IMR-90 (cell line): ENCODE results near the gene NXPE4. TPM values are rescaled to one million over a fixed set of nuclear protein-coding genes. Genes with fewer than 3 reads are reported as not detected.

Experiments
- ATAC-seq: fragments of 200-7000 bp; cut with Tn5 transposase; 2 replicates; pipeline ENCODE4 v1.9.1; 2020; ENCODE audit warnings: low read depth, mild to moderate bottlenecking, moderate library complexity
- BruUV-seq: library from RNA; stranded (reverse); fragments of 400-500 nt; replicated peaks from 2 replicates; lab custom pipeline; 2021; lab: Mats Ljungman, UMichigan
- CTCF ChIA-PET: fragments of 300-600 bp; formaldehyde crosslinking; extraction: SDS; loops from one replicate; lab custom pipeline; 2021; ENCODE audit warnings: antibody characterized with exemption; lab: Yijun Ruan, JAX
- POLR2A ChIA-PET: fragments of 300-600 bp; sonication (Branson Sonifier 250); formaldehyde crosslinking; loops from one replicate; lab custom pipeline; 2022; ENCODE audit warnings: antibody characterized with exemption; ENCODE audit not compliant: unreplicated experiment; lab: Charles Lee
- DNase-seq: peaks from one replicate; pipeline ENCODE4 v3.0.0; 2013
- H2AFZ ChIP-seq: replicated peaks from 2 replicates; pipeline ENCODE3; 2013; ENCODE audit warnings: low read length, mild to moderate bottlenecking; ENCODE audit not compliant: poor library complexity
- H2AK5ac ChIP-seq: 2 replicates; pipeline ENCODE4 v1.6.1; 2013; ENCODE audit warnings: low read depth, low read length, inconsistent platforms
- H2AK9ac ChIP-seq: replicated peaks from 2 replicates; pipeline ENCODE3; 2013; ENCODE audit warnings: mild to moderate bottlenecking, low read depth, low read length, moderate library complexity; ENCODE audit not compliant: poor library complexity
- H2BK120ac ChIP-seq: 2 replicates; pipeline ENCODE4 v1.6.1; 2013; ENCODE audit warnings: low read depth, low read length, inconsistent platforms
- H2BK15ac ChIP-seq: 3 replicates; pipeline ENCODE4 v1.6.1; 2013; ENCODE audit warnings: low read depth, low read length, inconsistent platforms
- H2BK20ac ChIP-seq: 2 replicates; pipeline ENCODE4 v1.6.1; 2013; ENCODE audit warnings: low read depth, mild to moderate bottlenecking, inconsistent platforms, low read length, moderate library complexity
- H2BK5ac ChIP-seq: 2 replicates; pipeline ENCODE4 v1.6.1; 2013; ENCODE audit warnings: mild to moderate bottlenecking, low read depth, low read length, inconsistent platforms; ENCODE audit not compliant: poor library complexity, severe bottlenecking
- H3K14ac ChIP-seq: replicated peaks from 2 replicates; pipeline ENCODE4 v1.6.1; 2013; ENCODE audit warnings: low read depth, low read length, inconsistent platforms
- H3K18ac ChIP-seq: 2 replicates; pipeline ENCODE4 v1.6.1; 2013; ENCODE audit warnings: low read depth, low read length, control low read depth
- H3K23ac ChIP-seq: 2 replicates; pipeline ENCODE4 v1.6.1; 2013; ENCODE audit warnings: low read depth, low read length, inconsistent platforms
- H3K27ac ChIP-seq: 2 replicates; pipeline ENCODE4 v1.5.1; 2013; ENCODE audit warnings: mild to moderate bottlenecking, control low read depth, low read length; ENCODE audit not compliant: insufficient read depth
- H3K27me3 ChIP-seq: 2 replicates; pipeline ENCODE4 v1.6.1; 2013; ENCODE audit warnings: low read length; ENCODE audit not compliant: control insufficient read depth, insufficient read depth
- H3K36me3 ChIP-seq: 2 replicates; pipeline ENCODE4 v1.6.1; 2013; ENCODE audit warnings: low read length, mixed read lengths; ENCODE audit not compliant: control insufficient read depth, insufficient read depth
- H3K4ac ChIP-seq: 2 replicates; pipeline ENCODE4 v1.6.1; 2013; ENCODE audit warnings: low read depth, low read length, inconsistent platforms
- H3K4me1 ChIP-seq: 2 replicates; pipeline ENCODE4 v1.6.1; 2013; ENCODE audit warnings: low read length, mixed read lengths; ENCODE audit not compliant: control insufficient read depth, insufficient read depth
- H3K4me2 ChIP-seq: 2 replicates; pipeline ENCODE4 v1.6.1; 2013; ENCODE audit warnings: low read depth, mild to moderate bottlenecking, control low read depth, low read length, moderate library complexity
- H3K4me3 ChIP-seq: 2 replicates; pipeline ENCODE4 v1.5.1; 2013; ENCODE audit warnings: low read depth, mild to moderate bottlenecking, control low read depth, low read length, moderate library complexity; ENCODE audit not compliant: insufficient read depth
- H3K56ac ChIP-seq: 2 replicates; pipeline ENCODE4 v1.6.1; 2013; ENCODE audit warnings: low read length, inconsistent platforms; ENCODE audit not compliant: insufficient read depth; ENCODE audit errors: extremely low read depth
- H3K79me1 ChIP-seq, 2 experiments: 2 replicates each; pipeline ENCODE4 v1.6.1; 2013; ENCODE audit warnings: low read length in 2 of 2, inconsistent platforms in 1 of 2, low read depth in 1 of 2
- H3K9ac ChIP-seq: 2 replicates; pipeline ENCODE4 v1.6.1; 2013; ENCODE audit warnings: low read depth, low read length, control low read depth
- H3K9me1 ChIP-seq: 2 replicates; pipeline ENCODE4 v1.6.1; 2013; ENCODE audit warnings: low read length, inconsistent platforms; ENCODE audit not compliant: insufficient read depth
- H3K9me3 ChIP-seq: 2 replicates; pipeline ENCODE4 v1.6.1; 2013; ENCODE audit warnings: low read length; ENCODE audit not compliant: control insufficient read depth, insufficient read depth
- H4K20me1 ChIP-seq: 2 replicates; pipeline ENCODE4 v1.6.1; 2013; ENCODE audit warnings: low read length, inconsistent platforms; ENCODE audit not compliant: insufficient read depth
- H4K5ac ChIP-seq: 2 replicates; pipeline ENCODE4 v1.6.1; 2013; ENCODE audit warnings: mild to moderate bottlenecking, low read depth, low read length, control low read depth
- H4K8ac ChIP-seq, 2 experiments: 2 replicates each; pipeline ENCODE4 v1.6.1; 2013; ENCODE audit warnings: low read depth in 2 of 2, low read length in 2 of 2, control low read depth in 1 of 2, inconsistent platforms in 1 of 2
- H4K91ac ChIP-seq: 2 replicates; pipeline ENCODE4 v1.6.1; 2013; ENCODE audit warnings: low read depth, low read length, inconsistent platforms; ENCODE audit not compliant: insufficient read depth
- BHLHE40 ChIP-seq: fragments of 150-350 bp; IDR thresholded peaks from 2 replicates; pipeline ENCODE4 v1.6.1; 2016; ENCODE audit warnings: mild to moderate bottlenecking, low read depth, low read length
- CEBPB ChIP-seq: IDR thresholded peaks from 2 replicates; pipeline ENCODE4 v1.6.1; 2012; ENCODE audit warnings: low read depth, low read length, improper control_type of control experiment
- CHD1 ChIP-seq: IDR thresholded peaks from 2 replicates; pipeline ENCODE4 v1.6.1; 2012; ENCODE audit warnings: low read depth, low read length, improper control_type of control experiment
- CTCF ChIP-seq: conservative IDR thresholded peaks from 2 replicates; pipeline ENCODE4 v1.5.1; 2012; ENCODE audit warnings: mild to moderate bottlenecking, low read depth, low read length, improper control_type of control experiment
- ELK1 ChIP-seq: fragments of 150-350 bp; IDR thresholded peaks from 2 replicates; pipeline ENCODE4 v1.6.1; 2016; ENCODE audit warnings: low read depth, mild to moderate bottlenecking, low read length, moderate library complexity, borderline replicate concordance
- FOS ChIP-seq: fragments of 150-350 bp; IDR thresholded peaks from 2 replicates; pipeline ENCODE4 v1.6.1; 2016; ENCODE audit warnings: low read depth, low read length
- MAFK ChIP-seq: IDR thresholded peaks from 2 replicates; pipeline ENCODE4 v1.6.1; 2012; ENCODE audit warnings: low read depth, low read length, improper control_type of control experiment
- MAZ ChIP-seq: IDR thresholded peaks from 2 replicates; pipeline ENCODE4 v1.6.1; 2012; ENCODE audit warnings: low read depth, mild to moderate bottlenecking, low read length, improper control_type of control experiment, moderate library complexity, borderline replicate concordance
- MXI1 ChIP-seq: IDR thresholded peaks from 2 replicates; pipeline ENCODE4 v1.6.1; 2012; ENCODE audit warnings: low read depth, mild to moderate bottlenecking, low read length, moderate library complexity, borderline replicate concordance
- NFE2L2 ChIP-seq: fragments of 150-350 bp; IDR thresholded peaks from 2 replicates; pipeline ENCODE4 v1.6.1; 2016; ENCODE audit warnings: low read depth, mild to moderate bottlenecking, low read length
- POLR2A ChIP-seq: IDR thresholded peaks from 2 replicates; pipeline ENCODE4 v1.6.1; 2012; ENCODE audit warnings: mild to moderate bottlenecking, low read depth, low read length
- RAD21 ChIP-seq: IDR thresholded peaks from 2 replicates; pipeline ENCODE4 v1.6.1; 2012; ENCODE audit warnings: low read length, improper control_type of control experiment
- RCOR1 ChIP-seq: IDR thresholded peaks from 2 replicates; pipeline ENCODE4 v1.6.1; 2012; ENCODE audit warnings: mild to moderate bottlenecking, low read length, improper control_type of control experiment; ENCODE audit not compliant: insufficient replicate concordance
- RFX5 ChIP-seq: IDR thresholded peaks from 2 replicates; pipeline ENCODE4 v1.8.0; 2012; ENCODE audit warnings: low read depth, mild to moderate bottlenecking, low read length, moderate library complexity
- SMC3 ChIP-seq: fragments of 150-350 bp; IDR thresholded peaks from 2 replicates; pipeline ENCODE4 v1.6.1; 2016; ENCODE audit warnings: low read depth, mild to moderate bottlenecking, antibody characterized with exemption, low read length, moderate library complexity
- USF2 ChIP-seq: fragments of 150-350 bp; IDR thresholded peaks from 2 replicates; pipeline ENCODE4 v1.6.1; 2017; ENCODE audit warnings: mild to moderate bottlenecking, antibody characterized with exemption, low read length, low read depth
- WGBS, 2 experiments: methylation state at CpG; one replicate each; pipeline versions ENCODE4 v1.1.5 to v1.1.7; 2013; ENCODE audit warnings: missing lambda C conversion rate in 2 of 2; ENCODE audit not compliant: insufficient read length in 1 of 2; ENCODE audit errors: extremely low coverage in 2 of 2; 5-methylcytosine and 5-hydroxymethylcytosine counted together
- dilution Hi-C: fragments of 300-500 bp; cut with HindIII; formaldehyde crosslinking; loops from one replicate; pipeline ENCODE4 v1.14.3; 2018; ENCODE audit warnings: low sequenced_read_pairs; ENCODE audit not compliant: unreplicated experiment
- in situ Hi-C: fragments of 300-500 bp; cut with MboI; formaldehyde crosslinking; loops from 3 replicates; pipeline ENCODE4 v1.14.3; 2019; ENCODE audit warnings: low sequenced_read_pairs, inconsistent platforms, mixed read lengths
- intact Hi-C: fragments of 100-400 bp; cut with micrococcal nuclease; formaldehyde crosslinking; loops from 2 replicates; pipeline ENCODE4 v1.10.0; 2022
- polyA plus RNA-seq, 3 experiments: library from polyadenylated mRNA; depleted of rRNA; stranded (reverse); fragments of >200 nt; gene quantifications; 2 replicates each; pipeline ENCODE4 v1.2.3, GENCODE V29; 2012; ENCODE audit warnings: low replicate concordance in 1 of 3
- total RNA-seq: library from RNA; depleted of rRNA; stranded (reverse); fragments of >200 nt; gene quantifications from 2 replicates; pipeline ENCODE4 v1.2.3, GENCODE V29; 2012

The NXPE4 gene
- total and polyA plus RNA-seq, 2 of the 4 experiments (the other 2 are of a cell fraction), result not detected

- POLR2A ChIA-PET, result no interaction called here
- Histone ChIP-seq H4K20me1 (no peaks in the 10 kb centered on the region), H2AFZ (no peak overlapping the region), H3K9ac (no peak overlapping the region), H2BK15ac (no peak overlapping the region), H2BK120ac (no peak overlapping the region), H3K79me1 (no peaks in the 10 kb centered on the region), H3K18ac (no peak overlapping the region), H3K27me3 (no peaks in the 10 kb centered on the region), H3K4ac (no peak overlapping the region), H3K27ac (no peak overlapping the region), H2BK5ac (no peak overlapping the region), H3K4me1 (no peaks in the 10 kb centered on the region), H4K5ac (no peak overlapping the region), H2AK9ac (no peak overlapping the region), H4K91ac (no peak overlapping the region), H2BK20ac (no peak overlapping the region), H2AK5ac (no peak overlapping the region), H3K36me3 (no peaks in the 10 kb centered on the region), H3K14ac (no peak overlapping the region), H3K9me3 (peaks cover 4% of the 10 kb centered on the region), H3K9me1 (no peaks in the 10 kb centered on the region), H3K56ac (no peak overlapping the region), H3K4me2 (no peak overlapping the region), H4K8ac (no peak overlapping the region), H3K4me3 (no peak overlapping the region), H3K23ac (no peak overlapping the region)
- TF ChIP-seq MXI1, result no peak
- no peak for TF ChIP-seq CHD1
- no peak for TF ChIP-seq CEBPB
- TF ChIP-seq CTCF, result peak; percentile 47
- no peak for TF ChIP-seq RFX5
- TF ChIP-seq USF2, result no peak
- TF ChIP-seq NFE2L2, result no peak
- no peak for TF ChIP-seq MAFK
- no peak for TF ChIP-seq FOS
- TF ChIP-seq SMC3, result 0 out of 2 replicates have a peak, but pooled peaks have one; percentile 30
- no peak for TF ChIP-seq BHLHE40
- TF ChIP-seq RCOR1, result no peak
- TF ChIP-seq POLR2A, result no peak
- TF ChIP-seq MAZ, result no peak
- peak; percentile 57 for TF ChIP-seq RAD21
- no peak for TF ChIP-seq ELK1
- CTCF ChIA-PET, result interaction anchor here (0.6 kb wide), 1 partner anchor 251 kb away, joined by 7 read pairs; no protein-coding TSS in a partner anchor
- WGBS, 2 experiments, result 58% methylated on average over 2 of the region's 5 CpGs; no CpG with 5 or more reads in 1 of the 2 experiments
- in situ Hi-C loops (loop anchor here (10.0 to 25.0 kb wide), 2 partner anchors 242 to 574 kb away; no protein-coding TSS in a partner anchor), intact Hi-C loops (loop anchor here (1.0 to 2.0 kb wide), 2 partner anchors 246 to 306 kb away; no protein-coding TSS in a partner anchor), dilution Hi-C loops (no loop called here)
- ATAC-seq (no peak), DNase-seq (peak; percentile 10)
- no TSS peak for BruUV-seq
These were observed 8.8 kb downstream of the NXPE4 start for GRCh38 chr11:114586797-114587196.
